Glomerular endothelial cell (primary cell): ENCODE results near the gene RAPSN. TPM values are rescaled to one million over a fixed set of nuclear protein-coding genes. Genes with fewer than 3 reads are reported as not detected.

Experiments used
- DNase-seq: peaks from one replicate; pipeline ENCODE4 v3.0.0-alpha.2; 2011; ENCODE audit warnings: low read depth, low spot score; ENCODE audit errors: extremely low read depth
- total RNA-seq: library from RNA; depleted of rRNA; stranded (reverse); fragments of >200 nt; gene quantifications from 2 replicates; pipeline ENCODE4 v1.2.3, GENCODE V29; 2015

The RAPSN gene
- total RNA-seq, 1 donor from 2014 or later, result not detected

DNA sequence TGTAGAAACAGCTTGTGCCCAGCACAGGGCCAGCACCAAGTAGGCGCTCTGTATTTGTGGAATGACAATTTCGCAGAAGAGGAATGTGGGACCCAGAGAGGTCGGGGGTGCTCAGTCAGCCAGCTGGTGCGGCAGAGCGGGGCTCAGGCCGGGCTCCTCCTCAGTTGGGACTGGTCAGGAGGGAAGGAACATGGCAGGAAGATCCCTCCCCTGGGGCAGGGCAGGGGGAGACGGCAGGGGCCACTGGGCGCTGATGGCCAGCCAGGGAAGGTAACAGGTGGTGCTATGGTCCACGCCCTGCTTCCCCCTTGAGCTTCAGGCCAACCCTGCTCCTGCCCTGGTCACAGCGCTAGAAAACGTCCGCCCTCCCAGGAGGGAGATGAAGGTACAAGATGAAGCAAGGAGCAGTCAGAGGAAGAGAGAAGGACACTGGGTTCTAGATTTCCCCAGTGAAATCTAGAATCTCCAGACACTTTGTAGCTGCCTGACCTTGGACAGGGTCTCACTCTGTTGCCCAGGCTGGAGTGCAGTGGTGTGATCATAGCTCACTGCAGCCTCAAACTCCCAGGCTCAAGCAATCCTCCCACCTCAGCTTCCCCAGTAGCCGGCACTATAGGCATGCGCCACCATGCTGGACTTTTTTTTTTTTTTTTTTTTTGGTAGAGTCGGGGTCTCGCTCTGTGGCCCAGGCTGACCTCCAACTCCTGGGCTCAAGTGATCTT is 57.1 kb downstream of the RAPSN start:
- DNase-seq, result no peak

DNA sequence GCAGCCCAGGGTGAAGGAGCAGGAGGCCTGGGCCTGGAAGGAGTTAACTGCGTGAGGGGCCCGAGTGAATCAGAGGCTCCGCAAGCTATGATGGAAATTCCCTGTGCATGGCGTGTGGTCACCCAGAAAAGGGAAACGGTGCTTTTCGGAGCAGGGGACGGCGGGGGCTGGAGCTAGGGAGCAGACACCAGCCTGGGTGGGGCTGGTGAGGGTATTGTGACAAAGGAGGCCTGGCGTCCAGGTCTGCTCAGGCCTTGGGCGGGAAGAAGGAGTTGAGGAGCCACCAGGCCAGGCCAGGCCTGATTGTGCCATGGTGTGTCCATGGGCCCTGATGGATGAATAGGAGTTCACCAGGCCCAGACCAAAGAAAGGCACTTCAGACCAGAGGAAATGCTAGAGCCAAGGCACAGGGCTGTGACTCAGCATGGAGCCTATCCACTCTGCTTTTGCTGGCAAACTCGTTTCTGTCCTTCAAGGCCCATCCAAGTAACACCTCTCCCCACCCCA is 57.8 kb downstream of the RAPSN start:
- no peak for DNase-seq

DNA sequence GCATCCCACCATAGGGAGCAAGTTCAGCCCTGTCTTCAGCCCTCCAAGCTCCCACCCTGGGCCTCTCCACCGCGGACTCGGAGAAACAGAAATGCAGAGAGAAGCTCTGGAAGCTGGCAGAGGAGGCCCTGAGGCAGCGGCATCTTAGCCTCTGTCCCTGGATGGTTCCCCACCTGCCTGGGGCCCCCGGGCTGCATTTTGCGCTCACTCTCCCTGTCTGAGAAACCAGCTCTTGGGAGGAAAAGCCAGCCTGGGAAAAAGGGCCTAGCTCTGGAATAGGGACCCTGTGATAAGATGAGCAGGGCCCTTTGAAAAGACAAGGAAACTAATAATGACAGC is 58.5 kb downstream of the RAPSN start:
- no peak for DNase-seq

DNA sequence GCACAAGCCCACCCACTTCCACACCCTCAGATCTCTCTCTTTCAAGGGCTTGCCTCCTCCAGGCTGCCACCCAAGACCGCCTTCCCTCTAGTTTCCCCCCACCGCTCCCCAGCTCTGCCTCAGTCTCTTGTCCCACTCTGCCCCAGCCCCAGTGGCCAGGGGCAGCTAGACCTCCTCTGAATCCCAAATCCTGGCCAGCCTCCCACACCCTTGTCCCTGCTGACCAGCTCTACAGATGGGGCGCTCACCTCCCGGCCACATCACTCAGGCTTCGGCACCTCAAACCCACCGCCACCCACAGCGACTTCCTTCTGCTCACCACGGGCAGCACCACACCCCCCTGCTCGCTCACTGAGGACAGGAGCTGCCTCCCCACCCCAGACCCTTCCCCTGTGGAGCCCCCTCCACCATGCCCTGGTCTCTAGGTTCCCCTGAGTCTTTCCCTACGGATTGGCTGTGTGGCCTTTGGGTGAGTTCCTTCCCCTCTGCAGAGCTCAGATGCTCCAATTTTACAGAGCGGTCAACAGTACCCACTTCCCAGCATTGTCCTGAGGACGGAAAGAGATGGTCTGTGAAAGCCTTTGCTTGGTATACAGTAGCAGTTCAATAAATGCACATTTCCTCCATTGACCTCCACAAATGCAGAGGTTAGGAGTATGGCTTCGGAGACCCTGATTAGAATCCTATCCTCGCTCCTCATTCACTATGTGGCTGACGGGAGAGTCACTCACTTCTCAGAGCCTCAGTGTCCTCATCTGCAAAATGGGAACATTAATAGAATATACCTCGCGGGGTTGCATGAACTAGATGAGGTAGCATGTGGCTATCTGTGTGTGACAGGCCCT is 59.1 kb downstream of the RAPSN start:
- no peak for DNase-seq

DNA sequence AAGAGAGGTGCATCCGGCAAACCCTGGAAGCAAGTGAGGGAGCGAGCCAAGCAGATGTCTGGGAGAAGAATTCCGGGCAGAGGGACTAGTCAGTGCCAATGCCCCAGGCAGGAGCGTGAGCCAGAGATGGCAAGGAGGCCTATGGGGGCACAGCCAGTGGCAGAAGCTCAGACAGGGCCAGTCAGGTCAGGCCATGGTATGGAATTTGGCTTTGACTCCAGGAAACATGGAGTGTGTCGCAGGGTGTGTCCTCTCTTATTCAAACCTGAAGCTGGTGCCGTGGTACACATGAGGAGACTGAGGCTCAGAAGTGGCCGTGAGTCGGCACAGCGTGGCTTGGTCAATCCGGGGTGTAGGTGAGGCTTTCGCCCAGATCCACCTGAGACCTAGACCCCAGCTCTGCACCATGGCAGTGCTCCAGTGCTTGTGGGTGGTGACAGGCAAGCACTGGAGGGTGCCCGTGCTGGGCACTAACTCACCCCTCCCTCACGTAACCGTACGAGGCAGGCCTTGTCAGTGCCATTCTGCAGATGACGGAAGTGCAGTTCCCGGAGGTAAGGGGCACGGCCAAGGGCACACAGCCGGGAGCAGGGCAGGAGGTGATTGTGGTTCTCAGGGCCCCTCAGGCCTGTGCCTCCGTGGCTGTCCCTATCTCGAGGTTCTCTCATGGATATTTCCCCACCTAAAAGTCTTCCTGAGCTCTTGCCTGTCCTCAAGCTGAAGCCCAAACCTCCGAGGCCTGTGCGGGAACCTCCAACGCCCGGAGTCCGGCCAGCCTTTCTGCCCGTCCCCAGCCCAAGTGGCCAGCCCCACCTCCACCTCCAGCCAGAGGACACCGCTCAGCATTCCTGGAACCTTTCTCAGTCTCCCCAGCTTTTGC is 60.0 kb downstream of the RAPSN start:
- DNase-seq, result no peak

DNA sequence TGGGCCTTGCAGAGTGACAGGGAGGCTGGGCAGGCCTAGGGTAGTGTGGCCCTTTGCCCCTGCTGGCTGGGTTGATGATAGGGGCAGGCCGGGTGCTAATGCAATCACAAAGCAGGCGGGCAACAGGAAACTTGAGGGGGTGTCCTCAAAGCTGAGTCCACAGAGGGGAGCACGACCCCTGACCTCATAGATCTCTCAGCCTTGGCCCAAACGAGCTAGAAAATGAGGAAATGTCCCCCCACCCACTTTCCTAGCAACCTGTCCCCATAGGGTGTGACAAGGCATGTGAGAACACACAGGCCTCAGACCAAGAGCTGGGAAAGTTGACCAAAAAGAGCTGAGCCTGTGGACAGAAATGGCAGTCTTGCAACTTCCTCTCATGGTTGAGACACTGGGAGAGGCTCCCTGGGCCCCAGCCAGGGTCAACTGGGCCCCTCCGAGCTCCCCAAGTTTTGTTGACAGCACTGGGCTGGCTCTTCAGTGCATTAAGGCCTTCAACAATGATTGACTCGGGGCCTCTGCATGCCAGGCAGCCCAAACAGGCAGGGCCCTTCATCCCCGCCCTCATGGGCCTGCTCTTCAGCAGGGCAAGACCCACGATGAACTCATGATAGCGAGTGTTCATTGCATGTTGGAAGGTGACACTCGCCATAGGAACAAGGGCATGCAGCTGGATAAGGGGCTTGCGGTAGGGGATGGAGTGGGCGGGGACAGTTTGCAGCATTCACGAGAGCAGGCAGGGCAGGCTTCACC is 60.8 kb downstream of the RAPSN start:
- no peak for DNase-seq

Other genes starting within 250 kb of the RAPSN start
- 61.0 and 74.7 TPM in 2 replicates for gene DDB2, start 234.2 kb downstream of the RAPSN start, total RNA-seq
- gene ACP2, start 200.3 kb downstream of the RAPSN start, total RNA-seq, result 29.9 and 53.1 TPM in 2 replicates
- gene NR1H3, start 191.1 kb downstream of the RAPSN start, total RNA-seq, result 4.1 and 7.6 TPM in 2 replicates
- 28.1 and 39.7 TPM in 2 replicates for gene MADD, start 179.0 kb downstream of the RAPSN start, total RNA-seq
- not detected in 2 replicates for gene MYBPC3, start 96.4 kb downstream of the RAPSN start, total RNA-seq
- gene SPI1, start 70.6 kb downstream of the RAPSN start, total RNA-seq, result not detected in 2 replicates
- gene SLC39A13, start 40.5 kb downstream of the RAPSN start, total RNA-seq, result 118 and 133 TPM in 2 replicates
- gene PSMC3, start 22.7 kb downstream of the RAPSN start, total RNA-seq, result 143 and 156 TPM in 2 replicates
- 60.1 and 106 TPM in 2 replicates for gene CELF1, start 104.0 kb upstream of the RAPSN start, total RNA-seq
- 125 and 126 TPM in 2 replicates for gene PTPMT1, start 116.5 kb upstream of the RAPSN start, total RNA-seq
- 20.9 and 26.7 TPM in 2 replicates for gene KBTBD4, start 129.8 kb upstream of the RAPSN start, total RNA-seq
- 61.5 and 71.2 TPM in 2 replicates for gene NDUFS3, start 129.9 kb upstream of the RAPSN start, total RNA-seq
- not detected in 2 replicates for gene FAM180B, start 137.5 kb upstream of the RAPSN start, total RNA-seq
- gene C1QTNF4, start 145.3 kb upstream of the RAPSN start, total RNA-seq, result 0.29 and 1.3 TPM in 2 replicates
- 63.5 and 81.6 TPM in 2 replicates for gene MTCH2, start 193.4 kb upstream of the RAPSN start, total RNA-seq